ENCODE results near the gene EMILIN2.

- TF ChIP-seq CTCF (optimal IDR thresholded peaks at IDR 0.05 in 1 of 3, IDR thresholded peaks at IDR 0.05 in 1 of 3, conservative IDR thresholded peaks at IDR 0.05 in 1 of 3; ENCODE audit: extremely low read depth in 1 of 3, insufficient read depth in 2 of 3, low read length in 3 of 3): no peak
- no peak for TF ChIP-seq EZH2 (IDR thresholded peaks at IDR 0.05; ENCODE audit: low read length)
These were observed 80.9 kb downstream of the EMILIN2 start for GRCh38 chr18:2927745-2928144.

All from keratinocyte (primary cell).